ENCODE results near the gene SLC44A5.
A peak's percentile ranks its signal among the peaks of the same experiment; 100 is the strongest.

Gene SLC44A5

GRCh38 chr1:75632350-75632949 is 21.5 kb upstream of the SLC44A5 start:
- in situ Hi-C loops (cut with HindIII; ENCODE audit: low sequenced_read_pairs), result loop anchor here (25.0 kb wide), 1 partner anchor 370 kb away; no protein-coding TSS in a partner anchor
- H3K4me3 ChIP-seq (ENCODE audit: low read depth, low read length), result no peak overlapping the region
- DNase-seq (ENCODE audit: low read depth), result peak; percentile 29
- TF ChIP-seq, protein P1, sequence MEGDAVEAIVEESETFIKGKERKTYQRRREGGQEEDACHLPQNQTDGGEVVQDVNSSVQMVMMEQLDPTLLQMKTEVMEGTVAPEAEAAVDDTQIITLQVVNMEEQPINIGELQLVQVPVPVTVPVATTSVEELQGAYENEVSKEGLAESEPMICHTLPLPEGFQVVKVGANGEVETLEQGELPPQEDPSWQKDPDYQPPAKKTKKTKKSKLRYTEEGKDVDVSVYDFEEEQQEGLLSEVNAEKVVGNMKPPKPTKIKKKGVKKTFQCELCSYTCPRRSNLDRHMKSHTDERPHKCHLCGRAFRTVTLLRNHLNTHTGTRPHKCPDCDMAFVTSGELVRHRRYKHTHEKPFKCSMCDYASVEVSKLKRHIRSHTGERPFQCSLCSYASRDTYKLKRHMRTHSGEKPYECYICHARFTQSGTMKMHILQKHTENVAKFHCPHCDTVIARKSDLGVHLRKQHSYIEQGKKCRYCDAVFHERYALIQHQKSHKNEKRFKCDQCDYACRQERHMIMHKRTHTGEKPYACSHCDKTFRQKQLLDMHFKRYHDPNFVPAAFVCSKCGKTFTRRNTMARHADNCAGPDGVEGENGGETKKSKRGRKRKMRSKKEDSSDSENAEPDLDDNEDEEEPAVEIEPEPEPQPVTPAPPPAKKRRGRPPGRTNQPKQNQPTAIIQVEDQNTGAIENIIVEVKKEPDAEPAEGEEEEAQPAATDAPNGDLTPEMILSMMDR (IDR thresholded peaks at IDR 0.05; ENCODE audit: low read depth, low read length, missing control alignments), result peak; percentile 80

DNA sequence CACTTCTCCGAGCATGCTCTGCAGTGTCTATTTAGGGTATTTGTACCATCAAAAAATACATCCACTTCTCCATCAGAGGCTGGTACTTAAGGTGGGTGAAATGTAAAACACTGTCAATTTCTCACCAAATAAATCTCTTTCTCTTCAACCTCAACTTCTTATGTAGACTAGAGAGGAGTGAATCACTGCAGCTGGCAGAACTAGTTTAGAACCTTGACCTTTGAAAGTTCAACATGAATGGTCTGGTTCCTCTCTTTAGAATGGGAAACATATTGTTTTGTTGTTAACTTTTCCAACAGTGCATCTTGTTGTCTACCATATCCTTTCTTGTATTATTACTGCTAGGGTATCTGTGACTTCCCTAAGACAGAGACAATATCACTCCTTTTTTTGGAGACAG is 20.1 kb upstream of the SLC44A5 start:
- TF ChIP-seq, protein P1 (IDR thresholded peaks at IDR 0.05; ENCODE audit: low read depth, low read length, missing control alignments), result no peak
- in situ Hi-C loops (cut with HindIII; ENCODE audit: low sequenced_read_pairs), result loop anchor here (25.0 kb wide), 1 partner anchor 369 kb away; no protein-coding TSS in a partner anchor
- no peak for DNase-seq (ENCODE audit: low read depth)
- H3K4me3 ChIP-seq (ENCODE audit: low read depth, low read length), result no peak overlapping the region

GRCh38 chr1:75630004-75630594 is 19.2 kb upstream of the SLC44A5 start:
- no peak overlapping the region for H3K4me3 ChIP-seq (ENCODE audit: low read depth, low read length)
- no peak for DNase-seq (ENCODE audit: low read depth)
- in situ Hi-C loops (cut with HindIII; ENCODE audit: low sequenced_read_pairs), result loop anchor here (25.0 kb wide), 1 partner anchor 368 kb away; no protein-coding TSS in a partner anchor
- TF ChIP-seq, protein P1 (IDR thresholded peaks at IDR 0.05; ENCODE audit: low read depth, low read length, missing control alignments), result no peak

DNA sequence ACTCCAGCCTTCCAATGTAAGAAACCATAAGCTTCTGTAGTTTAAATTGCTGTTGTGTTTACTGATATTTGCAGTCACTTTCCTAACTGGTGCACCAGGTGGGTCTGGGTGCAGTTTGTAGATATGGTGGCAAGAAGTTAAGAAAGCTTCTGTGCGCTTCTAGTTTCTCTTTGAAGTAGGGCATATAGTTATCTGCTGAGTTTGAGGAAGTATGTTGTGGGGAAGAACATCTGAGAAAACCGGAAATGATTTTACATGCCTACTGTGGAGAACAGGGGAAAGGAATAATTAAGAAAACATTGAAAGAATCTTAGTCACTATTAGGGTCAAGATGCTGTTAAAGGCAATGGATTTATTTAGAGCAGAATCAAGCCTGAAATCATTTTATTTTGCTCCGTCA is 14.9 kb upstream of the SLC44A5 start:
- TF ChIP-seq, protein P1 (IDR thresholded peaks at IDR 0.05; ENCODE audit: low read depth, low read length, missing control alignments), result no peak
- DNase-seq (ENCODE audit: low read depth), result no peak
- in situ Hi-C loops (cut with HindIII; ENCODE audit: low sequenced_read_pairs), result loop anchor here (25.0 kb wide), 1 partner anchor 363 kb away; no protein-coding TSS in a partner anchor
- H3K4me3 ChIP-seq (ENCODE audit: low read depth, low read length), result no peak overlapping the region

- TF ChIP-seq, protein P1 (IDR thresholded peaks at IDR 0.05; ENCODE audit: low read depth, low read length, missing control alignments), result no peak
- no peak overlapping the region for H3K4me3 ChIP-seq (ENCODE audit: low read depth, low read length)
- in situ Hi-C loops (cut with HindIII; ENCODE audit: low sequenced_read_pairs), result no loop called here
- DNase-seq (ENCODE audit: low read depth), result no peak
Observed at GRCh38 chr1:75618382-75618781, 7.5 kb upstream of the SLC44A5 start.

- H3K4me3 ChIP-seq (ENCODE audit: low read depth, low read length), result peak overlapping the region; percentile 65
- in situ Hi-C loops (cut with HindIII; ENCODE audit: low sequenced_read_pairs), result no loop called here
- DNase-seq (ENCODE audit: low read depth), result peak; percentile 43
- TF ChIP-seq, protein P1 (IDR thresholded peaks at IDR 0.05; ENCODE audit: low read depth, low read length, missing control alignments), result no peak
Observed at GRCh38 chr1:75616436-75617433, 5.8 kb upstream of the SLC44A5 start.
